ENCODE results near the gene DCAF8.

The DCAF8 gene

GRCh38 chr1:160167580-160167979 is 94.8 kb downstream of the DCAF8 start:
- no peak for DNase-seq

GRCh38 chr1:160167056-160167455 is 95.3 kb downstream of the DCAF8 start:
- DNase-seq, result no peak

- no peak for DNase-seq
Measured at GRCh38 chr1:160166166-160166868, 96.0 kb downstream of the DCAF8 start.
